T-cell (primary cell): ENCODE data around the gene RSRP1. TPM values are rescaled to one million over a fixed set of nuclear protein-coding genes. Genes with fewer than 3 reads are reported as not detected.

Experiments
- ATAC-seq, 4 experiments: fragments of 200-7000 bp in 3 of 4; fragments of 150-1000 bp in 1 of 4; cut with Tn5 transposase; replicated peaks in 1 of 4; 1 replicate in 3 of 4; 2 replicates in 1 of 4; pipeline ENCODE4 v1.10.0; 2021; ENCODE audit warnings: moderate library complexity in 3 of 4, mild to moderate bottlenecking in 2 of 4, moderate number of reproducible peaks in 1 of 4
- CTCF ChIA-PET, 2 donors: fragments of 300-600 bp; sonication (Branson Sonifier 250); formaldehyde crosslinking; loops; one replicate each; lab custom pipeline; 2022; ENCODE audit warnings: antibody characterized with exemption in 2 of 2; lab: Charles Lee
- POLR2A ChIA-PET, 2 donors: fragments of 300-600 bp; sonication (Branson Sonifier 250); formaldehyde crosslinking; loops; one replicate each; lab custom pipeline; 2022; ENCODE audit warnings: antibody characterized with exemption in 2 of 2; lab: Charles Lee
- DNase-seq, 35 experiments: peaks; one replicate each; pipeline versions ENCODE4 v3.0.0 to v3.0.0-alpha.2; 2013 to 2023
- H3K27ac ChIP-seq: one replicate; pipeline ENCODE4 v1.5.1; 2013; ENCODE audit warnings: low read length
- H3K27me3 ChIP-seq, 2 experiments: replicated peaks in 1 of 2; 1 replicate in 1 of 2; 2 replicates in 1 of 2; pipeline versions ENCODE4 v1.6.1 to v1.7.0; 2013; ENCODE audit warnings: low read length in 1 of 2, mixed read lengths in 1 of 2; ENCODE audit not compliant: control insufficient read depth in 2 of 2, insufficient read depth in 2 of 2; ENCODE audit errors: extremely low read depth in 1 of 2
- H3K36me3 ChIP-seq, 2 donors: 1 replicate in 1 of 2; 2 replicates in 1 of 2; pipeline versions ENCODE4 v1.6.1 to v1.7.0; 2013; ENCODE audit warnings: low read length in 1 of 2; ENCODE audit not compliant: control insufficient read depth in 2 of 2, insufficient read depth in 1 of 2; ENCODE audit errors: extremely low read depth in 1 of 2
- H3K4me1 ChIP-seq, 2 experiments: 1 replicate in 1 of 2; 2 replicates in 1 of 2; pipeline versions ENCODE4 v1.6.1 to v1.7.0; 2013; ENCODE audit warnings: low read length in 2 of 2, mixed read lengths in 1 of 2; ENCODE audit not compliant: insufficient read depth in 2 of 2, control insufficient read depth in 1 of 2; ENCODE audit errors: extremely low read depth in 1 of 2
- H3K4me3 ChIP-seq, 2 donors: 1 replicate in 1 of 2; 2 replicates in 1 of 2; pipeline versions ENCODE4 v1.5.1 to v1.7.0; 2013; ENCODE audit warnings: mild to moderate bottlenecking in 2 of 2, low read length in 1 of 2, moderate library complexity in 1 of 2; ENCODE audit not compliant: control insufficient read depth in 1 of 2; ENCODE audit errors: extremely low read depth in 1 of 2
- H3K9me3 ChIP-seq: 2 replicates; pipeline ENCODE4 v1.7.0; 2013
- H3K27ac Mint-ChIP-seq, 2 donors: one replicate each; pipeline ENCODE4 v1.8.0; 2020 to 2021; ENCODE audit warnings: mild to moderate bottlenecking in 2 of 2, mixed read lengths in 2 of 2
- H3K27me3 Mint-ChIP-seq, 2 donors: one replicate each; pipeline ENCODE4 v1.8.0; 2021 to 2022; ENCODE audit warnings: mixed read lengths in 2 of 2
- H3K36me3 Mint-ChIP-seq: one replicate; pipeline ENCODE4 v1.8.0; 2021; ENCODE audit warnings: mixed read lengths
- H3K4me1 Mint-ChIP-seq, 3 donors: one replicate each; pipeline ENCODE4 v1.8.0; 2020 to 2022; ENCODE audit warnings: mixed read lengths in 3 of 3, mild to moderate bottlenecking in 1 of 3
- H3K4me3 Mint-ChIP-seq, 3 donors: one replicate each; pipeline ENCODE4 v1.8.0; 2020 to 2022; ENCODE audit warnings: mild to moderate bottlenecking in 3 of 3, mixed read lengths in 3 of 3, moderate library complexity in 3 of 3
- H3K9me3 Mint-ChIP-seq, 3 donors: one replicate each; pipeline ENCODE4 v1.8.0; 2020 to 2022; ENCODE audit warnings: mixed read lengths in 3 of 3
- WGBS: methylation state at CpG from one replicate; pipeline ENCODE4 v1.1.5; 2013; ENCODE audit warnings: missing lambda C conversion rate; ENCODE audit not compliant: insufficient coverage; 5-methylcytosine and 5-hydroxymethylcytosine counted together
- total RNA-seq, 35 experiments: library from RNA in 6 of 35; stranded (reverse) in 6 of 35; fragments of 120-200 nt in 1 of 35; gene quantifications; one replicate each; pipeline versions ENCODE4 v1.2.1 to v1.2.4 and lab custom pipeline; 2013 to 2026

RSRP1 gene
- total RNA-seq, 5 donors from 2014 or later (not counting 1 experiment from before 2014, with no cell fraction given) = 433 to 572 (median 461) TPM

- Mint-ChIP-seq H3K4me1 (peaks cover 16 to 21% (median 18%) of the 10 kb centered on the region in 3 donors), H3K27ac (no peak overlapping the region), H3K4me3 (no peak overlapping the region), H3K36me3 (no peaks in the 10 kb centered on the region), H3K9me3 (no peaks in the 10 kb centered on the region), H3K27me3 (peaks cover 0 to 6% of the 10 kb centered on the region in 2 donors)
- H3K4me1 ChIP-seq = peaks cover 6 to 16% of the 10 kb centered on the region in 2 experiments
- DNase-seq (no peak), ATAC-seq (no peak)
- no peak overlapping the region for H3K4me3 ChIP-seq
- 93% methylated on average over 17 of the region's 17 CpGs for WGBS
- no peak overlapping the region for H3K27ac ChIP-seq
- ChIA-PET CTCF (interaction anchor here in 1 of 2 donors (1.0 kb wide), 1 partner anchor 10 kb away, joined by 5 read pairs; no protein-coding TSS in a partner anchor), POLR2A (no interaction called here)
- H3K36me3 ChIP-seq = no peaks in the 10 kb centered on the region
- H3K27me3 ChIP-seq = peaks cover 0 to 32% of the 10 kb centered on the region in 2 experiments
- no peaks in the 10 kb centered on the region for H3K9me3 ChIP-seq
These were observed 52.7 kb downstream of the RSRP1 start for GRCh38 chr1:25194572-25195020.

GRCh38 chr1:25194054-25194453 lies 53.2 kb downstream of the RSRP1 start:
- Histone ChIP-seq H3K9me3 (no peaks in the 10 kb centered on the region), H3K4me3 (no peak overlapping the region), H3K27me3 (peaks cover 0 to 32% of the 10 kb centered on the region in 2 experiments), H3K4me1 (peaks cover 6 to 14% of the 10 kb centered on the region in 2 experiments), H3K36me3 (no peaks in the 10 kb centered on the region), H3K27ac (no peak overlapping the region)
- ATAC-seq (no peak), DNase-seq (no peak)
- Mint-ChIP-seq H3K4me1 (peaks cover 16 to 19% (median 17%) of the 10 kb centered on the region in 3 donors), H3K4me3 (no peak overlapping the region), H3K9me3 (no peaks in the 10 kb centered on the region), H3K27me3 (peaks cover 0 to 6% of the 10 kb centered on the region in 2 donors), H3K27ac (no peak overlapping the region), H3K36me3 (no peaks in the 10 kb centered on the region)
- ChIA-PET CTCF (interaction anchor here in 1 of 2 donors (1.0 kb wide), 1 partner anchor 10 kb away, joined by 5 read pairs; no protein-coding TSS in a partner anchor), POLR2A (no interaction called here)
- 51% methylated on average over 8 of the region's 8 CpGs for WGBS

GRCh38 chr1:25193229-25193628 lies 54.0 kb downstream of the RSRP1 start:
- no peaks in the 10 kb centered on the region for H3K9me3 Mint-ChIP-seq
- H3K4me1 Mint-ChIP-seq = peaks cover 9 to 11% (median 11%) of the 10 kb centered on the region in 3 donors
- no peaks in the 10 kb centered on the region for H3K36me3 ChIP-seq
- H3K27me3 Mint-ChIP-seq = peaks cover 0 to 6% of the 10 kb centered on the region in 2 donors
- no peak overlapping the region for H3K4me3 Mint-ChIP-seq
- peaks cover 3 to 6% of the 10 kb centered on the region in 2 experiments for H3K4me1 ChIP-seq
- CTCF ChIA-PET = interaction anchor here in 1 of 2 donors (0.7 kb wide), 1 partner anchor 13 kb away, joined by 3 read pairs; no protein-coding TSS in a partner anchor
- no peak overlapping the region for H3K27ac Mint-ChIP-seq
- POLR2A ChIA-PET = no interaction called here
- H3K27ac ChIP-seq = no peak overlapping the region
- H3K27me3 ChIP-seq = peaks cover 0 to 32% of the 10 kb centered on the region in 2 experiments
- no peaks in the 10 kb centered on the region for H3K36me3 Mint-ChIP-seq
- no peaks in the 10 kb centered on the region for H3K9me3 ChIP-seq
- H3K4me3 ChIP-seq = no peak overlapping the region
- WGBS = 66% methylated on average over 6 of the region's 9 CpGs
- ATAC-seq (no peak), DNase-seq (no peak)

Other genes starting within 250 kb of the RSRP1 start
- gene SYF2, start 15.0 kb downstream of the RSRP1 start, total RNA-seq = 10 to 100 TPM; 65.9 to 71.4 (median 68.6) TPM
- under 1 TPM in 2 of 5 donors, not detected in 3; 0.13 to 0.19 TPM for gene RHD, start 25.1 kb upstream of the RSRP1 start, total RNA-seq
- gene TMEM50A, start 90.9 kb upstream of the RSRP1 start, total RNA-seq = 100 to 1,000 TPM in 1 of 5 donors, 10 to 100 TPM in 4; 74.8 to 104 (median 97.2) TPM
- gene RHCE, start 173.4 kb upstream of the RSRP1 start, total RNA-seq = 1 to 10 TPM in 1 of 5 donors, under 1 TPM in 3, not detected in 1; 0.35 to 1.0 (median 0.63) TPM
- 10 to 100 TPM; 19.7 to 23.2 (median 21.5) TPM for gene MACO1, start 183.4 kb upstream of the RSRP1 start, total RNA-seq